ENCODE data around the gene POLN.

DNA sequence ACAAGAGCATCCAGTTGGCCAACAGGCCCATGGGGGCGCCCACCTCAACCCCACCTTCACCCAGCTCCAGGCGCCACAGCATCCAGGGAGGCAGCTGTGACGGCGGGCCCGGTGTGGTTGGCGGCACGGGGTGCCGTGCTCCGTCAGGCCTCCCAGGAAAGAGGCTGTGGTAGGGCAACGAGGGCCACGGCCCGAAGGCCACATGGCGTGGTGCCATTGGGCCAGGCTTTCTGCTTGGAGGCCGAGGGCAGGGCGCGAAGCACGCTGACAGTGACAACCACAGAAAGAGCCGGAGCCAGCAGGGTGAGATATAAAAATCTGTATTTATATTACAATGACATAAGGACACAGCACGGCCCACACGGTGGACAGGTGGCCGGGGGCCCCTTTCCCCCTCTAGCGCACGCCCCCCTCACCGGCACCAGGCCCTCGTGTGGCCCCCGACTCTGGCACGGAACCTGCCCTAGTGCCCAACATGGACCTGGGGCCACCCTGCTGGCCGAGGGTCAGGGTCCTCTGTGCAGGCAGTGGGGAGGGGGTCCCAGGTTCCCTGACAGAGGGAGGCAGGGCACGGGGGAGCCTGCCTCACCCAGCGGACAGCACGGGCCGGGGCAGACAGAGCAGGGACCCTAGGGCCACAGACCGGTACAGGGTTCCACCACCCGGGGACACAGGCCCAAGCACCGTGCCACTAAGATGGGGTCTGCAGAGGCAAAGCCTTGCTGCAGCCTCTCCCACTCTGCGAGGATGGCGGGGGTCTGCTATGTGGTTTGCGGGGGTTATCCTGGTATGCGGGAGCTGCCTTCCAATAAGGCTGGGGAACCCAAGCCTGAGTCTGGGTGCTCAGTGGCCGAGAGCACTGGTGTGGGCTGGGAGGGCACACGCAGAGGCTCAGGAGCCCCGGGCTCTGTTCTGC is 5.5 kb upstream of the POLN start:
- TF ChIP-seq CTCF (conservative IDR thresholded peaks at IDR 0.05 in 1 of 2, IDR thresholded peaks at IDR 0.05 in 1 of 2; ENCODE audit: extremely low read depth in 1 of 2, insufficient read depth in 1 of 2, low read depth in 1 of 2, low read length in 2 of 2) (no peak), EZH2 (IDR thresholded peaks at IDR 0.05; ENCODE audit: borderline replicate concordance, low read length) (no peak)
